A673 (cell line): ENCODE measurements around the gene GAS7.

ENCODE experiments used
- CTCF ChIP-seq: fragments of 300-800, 200-600 bp; sonication (generic); conservative IDR thresholded peaks from 2 replicates; pipeline ENCODE4 v1.5.1; 2017; ENCODE audit warnings: low read depth, mild to moderate bottlenecking, antibody characterized with exemption, low read length, moderate library complexity, mixed read lengths
- EZH2 ChIP-seq: fragments of 200-600 bp; sonication (generic); IDR thresholded peaks from 2 replicates; pipeline ENCODE4 v1.6.1; 2017; ENCODE audit warnings: borderline replicate concordance, low read depth, mild to moderate bottlenecking, mixed read lengths, antibody characterized with exemption, low read length; ENCODE audit not compliant: poor library complexity, severe bottlenecking

GRCh38 chr17:10091046-10091445 lies 107.4 kb downstream of the GAS7 start:
- no peak for TF ChIP-seq CTCF
- no peak for TF ChIP-seq EZH2
